ENCODE data around the gene LTK.

The LTK gene

GRCh38 chr15:41530363-41530956, 16.8 kb upstream of the LTK start:
- no peak for DNase-seq (ENCODE audit: low read depth)

GRCh38 chr15:41523097-41523496, 9.5 kb upstream of the LTK start:
- no peak for DNase-seq (ENCODE audit: low read depth)

GRCh38 chr15:41521614-41522013, 8.0 kb upstream of the LTK start:
- DNase-seq (ENCODE audit: low read depth), result no peak

GRCh38 chr15:41520636-41521035, 7.0 kb upstream of the LTK start:
- DNase-seq (ENCODE audit: low read depth), result no peak

GRCh38 chr15:41517895-41518449, 4.3 kb upstream of the LTK start:
- DNase-seq (ENCODE audit: low read depth), result no peak

GRCh38 chr15:41512940-41513505, 604 bp downstream of the LTK start:
- DNase-seq (ENCODE audit: low read depth), result no peak

- no peak for DNase-seq (ENCODE audit: low read depth)
Observed at GRCh38 chr15:41512512-41512939, 1.1 kb downstream of the LTK start.

GRCh38 chr15:41511899-41512369, 1.7 kb downstream of the LTK start:
- DNase-seq (ENCODE audit: low read depth), result no peak

GRCh38 chr15:41511331-41511898, 2.2 kb downstream of the LTK start:
- DNase-seq (ENCODE audit: low read depth), result no peak

- DNase-seq (ENCODE audit: low read depth), result no peak
Observed at GRCh38 chr15:41510728-41511127, 2.9 kb downstream of the LTK start.

- DNase-seq (ENCODE audit: low read depth), result no peak
Observed at GRCh38 chr15:41507820-41508290, 5.8 kb downstream of the LTK start.

GRCh38 chr15:41506796-41507341, 6.8 kb downstream of the LTK start:
- no peak for DNase-seq (ENCODE audit: low read depth)

- no peak for DNase-seq (ENCODE audit: low read depth)
Observed at GRCh38 chr15:41505776-41506175, 7.9 kb downstream of the LTK start.

GRCh38 chr15:41504751-41505492, 8.7 kb downstream of the LTK start:
- DNase-seq (ENCODE audit: low read depth), result no peak

- no peak for DNase-seq (ENCODE audit: low read depth)
Observed at GRCh38 chr15:41503669-41504010, 10.0 kb downstream of the LTK start.

GRCh38 chr15:41502795-41503668, 10.6 kb downstream of the LTK start:
- DNase-seq (ENCODE audit: low read depth), result no peak

- DNase-seq (ENCODE audit: low read depth), result no peak
Observed at GRCh38 chr15:41501931-41502794, 11.5 kb downstream of the LTK start.

- DNase-seq (ENCODE audit: low read depth), result no peak
Observed at GRCh38 chr15:41501191-41501917, 12.3 kb downstream of the LTK start.

GRCh38 chr15:41499109-41499851, 14.3 kb downstream of the LTK start:
- no peak for DNase-seq (ENCODE audit: low read depth)
